ENCODE results near the gene FDX2.
"Not testable (repeated sequence)": the region's sequence is repeated elsewhere in the genome, so short reads cannot be mapped to it uniquely, and the experiment has no call there.

Gene FDX2

DNA sequence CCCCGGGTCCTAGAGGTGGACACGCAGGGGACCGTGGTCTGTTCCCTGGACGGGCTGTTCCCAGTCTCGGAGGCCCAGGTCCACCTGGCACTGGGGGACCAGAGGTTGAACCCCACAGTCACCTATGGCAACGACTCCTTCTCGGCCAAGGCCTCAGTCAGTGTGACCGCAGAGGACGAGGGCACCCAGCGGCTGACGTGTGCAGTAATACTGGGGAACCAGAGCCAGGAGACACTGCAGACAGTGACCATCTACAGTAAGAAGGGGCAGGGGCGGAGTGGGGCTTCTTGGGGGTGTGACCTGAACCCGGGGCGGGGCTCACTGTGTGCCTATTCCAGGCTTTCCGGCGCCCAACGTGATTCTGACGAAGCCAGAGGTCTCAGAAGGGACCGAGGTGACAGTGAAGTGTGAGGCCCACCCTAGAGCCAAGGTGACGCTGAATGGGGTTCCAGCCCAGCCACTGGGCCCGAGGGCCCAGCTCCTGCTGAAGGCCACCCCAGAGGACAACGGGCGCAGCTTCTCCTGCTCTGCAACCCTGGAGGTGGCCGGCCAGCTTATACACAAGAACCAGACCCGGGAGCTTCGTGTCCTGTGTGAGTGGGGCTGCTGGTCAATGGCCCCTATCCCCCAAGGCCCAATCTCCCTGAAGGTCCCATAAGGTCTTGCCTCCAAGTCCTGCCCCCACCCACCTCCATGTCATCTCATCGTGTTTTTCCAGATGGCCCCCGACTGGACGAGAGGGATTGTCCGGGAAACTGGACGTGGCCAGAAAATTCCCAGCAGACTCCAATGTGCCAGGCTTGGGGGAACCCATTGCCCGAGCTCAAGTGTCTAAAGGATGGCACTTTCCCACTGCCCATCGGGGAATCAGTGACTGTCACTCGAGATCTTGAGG is 31.5 kb downstream of the FDX2 start:
- no peak for DNase-seq (ENCODE audit: low read depth)

DNA sequence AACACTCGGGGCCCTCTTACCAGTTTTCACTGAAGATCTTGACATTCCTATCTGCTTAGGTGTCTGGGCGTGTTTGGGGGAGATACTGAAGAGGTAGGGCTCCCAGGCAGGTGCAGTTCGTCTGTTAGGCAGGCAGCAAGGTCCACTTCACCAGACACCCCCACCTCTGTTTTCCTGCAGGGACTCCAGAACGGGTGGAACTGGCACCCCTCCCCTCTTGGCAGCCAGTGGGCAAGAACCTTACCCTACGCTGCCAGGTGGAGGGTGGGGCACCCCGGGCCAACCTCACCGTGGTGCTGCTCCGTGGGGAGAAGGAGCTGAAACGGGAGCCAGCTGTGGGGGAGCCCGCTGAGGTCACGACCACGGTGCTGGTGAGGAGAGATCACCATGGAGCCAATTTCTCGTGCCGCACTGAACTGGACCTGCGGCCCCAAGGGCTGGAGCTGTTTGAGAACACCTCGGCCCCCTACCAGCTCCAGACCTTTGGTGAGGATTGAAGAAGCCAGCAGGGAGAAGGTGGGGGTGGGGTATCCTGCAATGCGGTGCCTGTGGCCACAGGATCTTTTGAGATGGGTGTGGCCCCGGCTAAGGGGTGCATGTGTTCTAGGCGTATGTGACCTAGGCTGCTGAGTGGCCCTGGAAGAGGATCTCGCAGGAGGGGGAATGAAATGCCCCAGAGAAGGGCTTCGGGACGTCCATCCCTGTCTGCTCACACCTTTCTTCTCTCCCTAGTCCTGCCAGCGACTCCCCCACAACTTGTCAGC is 32.3 kb downstream of the FDX2 start:
- DNase-seq (ENCODE audit: low read depth) = no peak

DNA sequence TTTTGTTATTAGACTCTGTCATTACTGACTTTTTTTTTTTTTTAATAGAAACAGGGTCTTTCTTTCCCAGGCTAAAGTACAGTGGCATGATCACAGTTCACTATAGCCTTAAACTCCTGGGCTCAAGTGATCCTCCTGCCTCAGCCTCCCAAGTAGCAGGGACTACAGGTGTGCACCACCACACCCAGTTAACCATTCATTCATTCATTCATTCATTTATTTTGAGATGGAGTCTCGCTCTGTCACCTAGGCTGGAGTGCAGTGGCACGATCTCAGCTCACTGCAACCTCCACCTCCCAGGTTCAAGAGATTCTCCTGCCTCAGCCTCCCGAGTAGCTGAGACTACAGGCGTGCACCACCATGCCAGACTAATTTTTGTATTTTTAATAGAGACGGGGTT is 33.8 kb downstream of the FDX2 start:
- DNase-seq (ENCODE audit: low read depth) = not testable (repeated sequence)

DNA sequence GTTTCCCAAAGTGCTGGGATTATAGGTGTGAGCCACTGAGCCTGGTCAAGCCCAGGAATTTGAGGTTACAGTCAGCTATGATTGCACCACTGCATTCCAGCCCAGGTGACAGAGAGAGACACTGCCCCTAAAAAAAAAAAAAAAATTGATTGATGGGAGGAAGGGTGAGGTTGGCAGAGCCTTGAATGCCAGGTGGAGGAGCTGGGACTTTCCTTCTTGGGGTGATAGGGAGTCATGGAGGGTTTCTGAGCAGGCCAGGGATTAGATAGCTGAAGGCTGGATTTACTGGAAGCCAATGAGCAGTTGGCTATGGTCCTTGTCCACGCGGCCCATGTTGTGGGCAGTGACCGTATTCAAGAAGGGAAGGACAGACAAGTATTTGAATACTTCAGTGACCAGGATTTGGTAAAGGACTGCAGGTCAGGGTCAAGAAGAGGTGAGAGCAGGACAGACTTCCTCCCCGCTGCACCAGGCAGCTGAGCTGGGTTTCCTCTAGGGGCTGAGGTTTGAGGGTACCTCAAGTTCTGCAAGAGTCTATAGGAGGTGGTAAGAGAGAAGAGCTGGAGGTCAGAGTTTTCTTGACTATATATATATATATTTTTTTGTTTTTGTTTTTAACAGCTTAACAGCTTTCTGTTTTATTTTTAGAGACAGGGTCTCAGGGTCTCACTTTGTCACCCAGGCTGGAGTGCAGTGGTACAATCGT is 35.9 kb downstream of the FDX2 start:
- no peak for DNase-seq (ENCODE audit: low read depth)

DNA sequence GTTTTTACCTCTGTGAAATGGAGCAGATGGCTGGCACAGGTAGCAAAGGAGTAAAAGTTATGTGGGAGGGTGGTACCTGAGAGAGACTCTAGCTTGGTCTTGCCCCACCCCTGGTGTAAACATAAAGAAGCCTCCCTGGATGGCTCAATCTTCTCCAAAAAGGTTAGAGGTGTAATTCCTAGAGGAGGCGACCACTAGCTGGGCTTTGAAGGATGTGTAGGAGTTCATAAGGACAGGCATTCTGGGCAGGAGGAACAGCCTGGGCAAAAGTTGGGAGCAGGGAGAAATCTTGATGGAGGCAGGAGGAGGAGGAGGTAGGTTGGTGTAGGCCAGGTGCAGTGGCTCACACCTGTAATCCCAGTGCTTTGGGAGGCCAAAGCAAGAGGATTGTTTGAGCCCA is 36.9 kb downstream of the FDX2 start:
- DNase-seq (ENCODE audit: low read depth) = no peak

DNA sequence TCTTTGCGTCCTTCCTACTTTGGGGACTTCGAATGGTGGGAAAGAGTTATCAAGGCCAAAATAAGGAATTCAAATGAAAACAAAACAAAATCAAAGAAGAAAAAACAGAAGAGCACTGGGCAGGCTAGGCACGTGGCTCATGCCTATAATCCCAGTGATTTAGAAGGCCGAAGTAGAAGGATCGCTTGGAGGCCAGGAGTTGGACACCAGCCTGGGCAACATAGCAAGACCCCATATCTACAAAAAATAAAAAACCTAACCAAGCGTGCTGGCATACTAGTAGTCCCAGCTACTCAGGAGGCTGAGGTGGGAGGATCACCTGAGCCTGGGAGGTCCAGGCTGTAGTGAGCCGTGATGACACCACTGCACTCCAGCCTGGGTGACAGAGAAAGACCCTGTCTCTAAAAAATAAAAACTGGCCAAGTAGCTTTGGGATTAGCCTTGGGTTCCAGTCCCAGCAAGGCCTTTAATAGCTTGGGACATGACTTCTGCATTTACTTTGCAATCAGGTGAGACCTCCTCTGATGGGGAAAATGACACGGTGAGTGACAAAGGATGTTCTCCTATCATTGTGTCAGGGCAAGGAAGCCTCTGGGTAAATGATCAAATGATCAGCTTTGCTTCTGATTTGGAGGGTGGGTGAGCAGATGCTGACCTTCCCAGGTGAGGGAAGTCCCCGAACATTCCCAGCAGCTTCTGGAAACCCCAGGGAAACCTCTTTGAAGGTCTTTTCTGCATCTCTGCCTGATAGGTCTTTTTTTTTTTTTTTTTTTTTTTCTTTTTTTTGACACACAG is 37.8 kb downstream of the FDX2 start:
- no peak for DNase-seq (ENCODE audit: low read depth)

DNA sequence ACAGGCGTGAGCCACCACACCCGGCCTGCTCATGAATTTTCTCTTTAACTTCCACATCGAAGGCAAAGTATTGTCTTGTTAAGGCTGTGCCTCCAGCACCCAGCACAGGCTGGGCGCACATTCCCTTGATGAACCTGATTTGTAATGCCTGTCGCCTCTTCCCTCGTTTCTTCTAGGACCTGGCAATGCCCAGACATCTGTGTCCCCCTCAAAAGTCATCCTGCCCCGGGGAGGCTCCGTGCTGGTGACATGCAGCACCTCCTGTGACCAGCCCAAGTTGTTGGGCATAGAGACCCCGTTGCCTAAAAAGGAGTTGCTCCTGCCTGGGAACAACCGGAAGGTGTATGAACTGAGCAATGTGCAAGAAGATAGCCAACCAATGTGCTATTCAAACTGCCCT is 41.2 kb downstream of the FDX2 start:
- DNase-seq (ENCODE audit: low read depth) = no peak

DNA sequence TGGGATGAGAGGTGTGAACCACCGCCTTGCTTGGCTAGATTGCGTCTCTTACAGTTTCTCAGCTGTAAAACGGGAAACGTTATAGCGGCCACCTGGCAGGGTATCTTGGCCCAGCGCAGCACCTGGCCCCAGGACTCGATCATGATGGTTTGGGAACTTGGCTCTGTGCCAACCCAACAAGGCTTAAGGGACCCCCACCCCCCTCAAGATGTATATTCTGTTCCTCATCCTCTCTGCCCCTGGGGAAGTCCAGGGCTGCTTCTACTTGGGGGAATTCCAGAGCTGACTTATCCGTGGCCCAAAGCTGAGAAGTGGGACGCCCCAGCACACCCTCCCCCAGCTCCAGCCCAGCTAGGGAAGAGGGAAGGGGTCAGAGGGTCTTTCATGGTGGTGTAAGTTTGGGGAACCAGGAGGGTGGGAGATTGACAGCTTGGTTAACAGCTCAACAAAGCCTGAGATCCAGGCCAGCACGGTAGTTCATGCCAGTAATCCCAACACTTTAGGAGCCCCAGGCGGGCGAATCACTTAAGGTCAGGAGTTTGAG is 44.2 kb downstream of the FDX2 start:
- peak; percentile 48 for DNase-seq (ENCODE audit: low read depth)

DNA sequence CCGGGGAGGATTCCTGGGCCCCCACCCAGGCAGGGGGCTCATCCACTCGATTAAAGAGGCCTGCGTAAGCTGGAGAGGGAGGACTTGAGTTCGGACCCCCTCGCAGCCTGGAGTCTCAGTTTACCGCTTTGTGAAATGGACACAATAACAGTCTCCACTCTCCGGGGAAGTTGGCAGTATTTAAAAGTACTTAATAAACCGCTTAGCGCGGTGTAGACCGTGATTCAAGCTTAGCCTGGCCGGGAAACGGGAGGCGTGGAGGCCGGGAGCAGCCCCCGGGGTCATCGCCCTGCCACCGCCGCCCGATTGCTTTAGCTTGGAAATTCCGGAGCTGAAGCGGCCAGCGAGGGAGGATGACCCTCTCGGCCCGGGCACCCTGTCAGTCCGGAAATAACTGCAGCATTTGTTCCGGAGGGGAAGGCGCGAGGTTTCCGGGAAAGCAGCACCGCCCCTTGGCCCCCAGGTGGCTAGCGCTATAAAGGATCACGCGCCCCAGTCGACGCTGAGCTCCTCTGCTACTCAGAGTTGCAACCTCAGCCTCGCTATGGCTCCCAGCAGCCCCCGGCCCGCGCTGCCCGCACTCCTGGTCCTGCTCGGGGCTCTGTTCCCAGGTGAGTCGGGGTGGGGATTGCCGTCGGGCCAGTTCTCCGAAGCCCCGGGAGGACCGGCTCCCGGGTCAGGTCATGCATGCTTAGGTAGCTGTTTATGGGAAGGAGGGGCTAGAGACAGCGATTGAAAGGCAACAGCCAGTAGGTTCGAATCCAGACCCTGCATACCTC is 45.0 kb downstream of the FDX2 start, which contains the start of gene ICAM1:
Gene ICAM1, plus strand, starts transcription at position 505 of the 779 bp plus-strand sequence. Its CDS starts 40 bp downstream, at position 545.
- peak; percentile 85 for DNase-seq (ENCODE audit: low read depth)

DNA sequence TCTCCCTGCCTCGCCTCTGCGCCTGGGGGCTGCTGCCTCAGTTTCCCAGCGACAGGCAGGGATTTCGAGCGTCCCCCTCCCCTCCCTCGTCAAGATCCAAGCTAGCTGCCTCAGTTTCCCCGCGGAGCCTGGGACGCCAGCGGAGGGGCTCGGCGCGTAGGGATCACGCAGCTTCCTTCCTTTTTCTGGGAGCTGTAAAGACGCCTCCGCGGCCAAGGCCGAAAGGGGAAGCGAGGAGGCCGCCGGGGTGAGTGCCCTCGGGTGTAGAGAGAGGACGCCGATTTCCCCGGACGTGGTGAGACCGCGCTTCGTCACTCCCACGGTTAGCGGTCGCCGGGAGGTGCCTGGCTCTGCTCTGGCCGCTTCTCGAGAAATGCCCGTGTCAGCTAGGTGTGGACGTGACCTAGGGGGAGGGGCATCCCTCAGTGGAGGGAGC is 45.6 kb downstream of the FDX2 start:
- DNase-seq (ENCODE audit: low read depth) = peak; percentile 53

DNA sequence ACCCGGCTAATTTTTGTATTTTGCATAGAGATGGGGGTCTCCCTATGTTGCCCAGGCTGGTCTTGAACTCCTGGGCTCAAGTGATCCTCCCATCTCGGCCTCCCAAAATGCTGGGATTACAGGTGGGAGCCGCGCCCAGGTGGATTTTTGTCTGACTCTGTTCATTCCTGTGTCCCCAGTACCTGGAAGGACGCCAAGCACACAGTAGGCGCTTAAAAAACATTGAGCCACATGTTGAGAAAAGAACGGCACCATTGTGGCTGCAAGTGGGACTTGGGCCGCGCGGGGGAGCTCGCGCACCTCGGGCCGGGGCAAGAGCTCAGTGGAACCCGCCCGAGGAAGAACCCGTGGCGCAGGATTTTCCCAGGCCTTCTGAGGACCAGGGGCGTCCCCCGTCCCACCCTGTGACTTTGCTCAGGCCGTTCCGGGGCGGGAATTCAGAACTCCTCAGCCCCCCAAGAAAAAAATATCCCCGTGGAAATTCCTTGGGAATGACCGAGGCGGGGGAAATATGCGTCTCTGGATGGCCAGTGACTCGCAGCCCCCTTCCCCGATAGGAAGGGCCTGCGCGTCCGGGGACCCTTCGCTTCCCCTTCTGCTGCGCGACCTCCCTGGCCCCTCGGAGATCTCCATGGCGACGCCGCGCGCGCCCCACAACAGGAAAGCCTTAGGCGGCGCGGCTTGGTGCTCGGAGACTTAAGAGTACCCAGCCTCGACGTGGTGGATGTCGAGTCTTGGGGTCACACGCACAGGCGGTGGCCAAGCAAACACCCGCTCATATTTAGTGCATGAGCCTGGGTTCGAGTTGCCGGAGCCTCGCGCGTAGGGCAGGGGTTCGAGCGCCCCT is 46.3 kb downstream of the FDX2 start:
- peak; percentile 76 for DNase-seq (ENCODE audit: low read depth)

DNA sequence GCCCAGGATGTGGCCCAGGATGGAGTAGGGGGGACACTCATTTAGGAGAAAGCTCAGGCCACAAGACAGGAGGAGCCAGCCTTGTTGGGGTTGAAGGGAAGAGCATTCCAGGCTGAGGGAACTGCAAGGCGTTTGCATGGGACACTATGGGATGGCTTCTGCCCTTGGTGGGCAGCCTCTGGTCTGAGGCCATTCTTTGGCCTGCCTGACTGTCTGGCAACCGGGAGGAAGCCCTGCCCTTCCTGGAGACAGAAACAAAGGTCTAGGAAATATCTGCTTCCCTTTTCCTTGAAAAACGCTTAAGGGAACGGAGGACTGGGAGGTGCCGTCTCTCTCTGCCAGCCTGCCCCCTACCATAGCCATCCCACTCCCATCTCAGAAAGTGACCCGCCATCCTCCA is 47.7 kb downstream of the FDX2 start:
- no peak for DNase-seq (ENCODE audit: low read depth)

DNA sequence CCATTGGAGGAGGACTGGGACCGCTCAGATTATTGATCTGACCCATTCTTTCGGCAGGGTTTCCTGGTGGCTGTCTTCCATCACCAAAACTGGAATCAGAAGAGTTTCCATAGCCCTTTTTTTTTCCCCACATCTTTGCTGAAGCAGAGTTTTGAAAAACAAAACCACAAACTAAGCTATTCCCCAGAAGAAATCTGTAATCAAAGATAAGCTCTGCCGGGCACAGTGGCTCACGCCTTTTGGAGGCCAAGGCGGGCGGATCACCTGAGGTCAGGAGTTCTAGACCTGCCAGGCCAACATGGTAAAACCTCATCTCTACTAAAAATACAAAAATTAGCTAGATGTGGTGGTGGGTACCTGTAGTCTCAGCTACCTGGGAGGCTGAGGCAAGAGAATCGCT is 49.1 kb downstream of the FDX2 start:
- no peak for DNase-seq (ENCODE audit: low read depth)

DNA sequence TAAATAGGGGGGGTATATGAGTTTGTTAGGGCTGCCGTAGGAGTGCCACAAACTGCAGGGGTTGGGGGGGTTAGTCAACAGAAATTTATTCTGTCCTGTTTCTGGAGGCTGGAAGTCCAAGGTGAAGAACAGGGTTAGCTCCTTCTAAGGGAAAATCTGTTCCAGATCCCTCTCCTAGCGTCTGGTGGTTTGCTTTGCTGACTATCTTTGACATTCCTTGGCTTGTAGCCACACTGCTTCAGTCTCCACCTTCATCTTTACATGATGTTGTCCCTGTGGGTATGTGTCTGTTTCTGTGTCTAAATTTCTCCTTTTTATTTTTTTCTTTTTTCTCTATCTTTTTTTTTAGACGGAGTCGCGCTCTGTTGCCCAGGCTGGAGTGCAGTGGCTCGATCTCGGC is 53.0 kb downstream of the FDX2 start:
- peak; percentile 70 for DNase-seq (ENCODE audit: low read depth)

DNA sequence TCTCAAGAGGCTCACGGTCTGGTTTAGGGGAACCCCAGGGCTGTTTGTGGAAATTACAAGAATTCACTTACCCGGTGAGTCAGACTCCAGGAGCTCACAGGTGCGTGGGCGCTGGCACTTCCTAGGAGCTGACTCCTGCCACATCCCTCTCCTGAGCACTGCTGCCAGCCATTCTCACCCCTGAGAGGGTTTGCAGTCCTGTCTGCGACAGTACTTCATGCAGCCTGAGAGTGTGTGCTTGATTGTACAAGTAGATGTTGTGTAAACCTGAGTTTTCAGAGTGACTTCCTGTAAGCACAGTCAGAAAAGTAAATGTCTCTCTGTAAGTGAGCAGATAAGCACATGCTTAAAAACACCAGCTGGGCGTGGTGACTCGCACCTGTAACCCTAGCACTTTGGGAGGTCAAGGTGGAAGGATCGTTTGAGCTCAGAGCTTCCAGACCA is 55.7 kb downstream of the FDX2 start:
- DNase-seq (ENCODE audit: low read depth) = no peak
